ENCODE data around the gene PJVK.

DNA sequence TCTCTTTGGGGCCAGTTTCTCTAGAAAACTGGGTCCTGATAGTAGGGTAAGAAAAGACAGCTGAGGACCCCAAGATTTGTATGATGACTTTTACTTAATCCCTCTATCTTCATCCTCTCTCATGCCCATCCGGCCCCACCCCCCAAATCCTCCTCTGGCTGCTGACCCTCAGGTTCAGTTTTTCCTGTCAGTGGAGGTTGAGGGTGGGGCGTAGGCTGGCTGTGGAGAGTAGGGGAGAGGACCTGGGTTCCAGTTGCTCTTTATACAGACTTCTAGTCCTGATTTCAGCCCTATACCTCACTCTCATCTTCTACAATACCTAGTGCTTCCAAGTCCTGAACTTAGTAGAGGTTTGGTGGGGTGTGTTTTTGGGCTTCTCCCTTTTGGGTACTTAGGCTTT, 57.5 kb downstream of the PJVK start:
- TF ChIP-seq, protein P1, sequence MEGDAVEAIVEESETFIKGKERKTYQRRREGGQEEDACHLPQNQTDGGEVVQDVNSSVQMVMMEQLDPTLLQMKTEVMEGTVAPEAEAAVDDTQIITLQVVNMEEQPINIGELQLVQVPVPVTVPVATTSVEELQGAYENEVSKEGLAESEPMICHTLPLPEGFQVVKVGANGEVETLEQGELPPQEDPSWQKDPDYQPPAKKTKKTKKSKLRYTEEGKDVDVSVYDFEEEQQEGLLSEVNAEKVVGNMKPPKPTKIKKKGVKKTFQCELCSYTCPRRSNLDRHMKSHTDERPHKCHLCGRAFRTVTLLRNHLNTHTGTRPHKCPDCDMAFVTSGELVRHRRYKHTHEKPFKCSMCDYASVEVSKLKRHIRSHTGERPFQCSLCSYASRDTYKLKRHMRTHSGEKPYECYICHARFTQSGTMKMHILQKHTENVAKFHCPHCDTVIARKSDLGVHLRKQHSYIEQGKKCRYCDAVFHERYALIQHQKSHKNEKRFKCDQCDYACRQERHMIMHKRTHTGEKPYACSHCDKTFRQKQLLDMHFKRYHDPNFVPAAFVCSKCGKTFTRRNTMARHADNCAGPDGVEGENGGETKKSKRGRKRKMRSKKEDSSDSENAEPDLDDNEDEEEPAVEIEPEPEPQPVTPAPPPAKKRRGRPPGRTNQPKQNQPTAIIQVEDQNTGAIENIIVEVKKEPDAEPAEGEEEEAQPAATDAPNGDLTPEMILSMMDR (optimal IDR thresholded peaks at IDR 0.05 in 1 of 3, IDR thresholded peaks at IDR 0.05 in 1 of 3, conservative IDR thresholded peaks at IDR 0.05 in 1 of 3; ENCODE audit: extremely low read depth in 1 of 3, insufficient read depth in 2 of 3, low read length in 3 of 3), result no peak
- no peak for TF ChIP-seq EZH2 (IDR thresholded peaks at IDR 0.05; ENCODE audit: low read length)

Data from keratinocyte (primary cell).